Activated CD4-positive, alpha-beta T cell treated with anti-CD3 and anti-CD28 coated beads, Interleukin-2, amount 50 U/mL, for 16 hours (primary cell): ENCODE results near the gene OR6B3.
"Not testable (repeated sequence)": the region's sequence is repeated elsewhere in the genome, so short reads cannot be mapped to it uniquely, and the experiment has no call there.

Experiments
- DNase-seq: peaks from one replicate; pipeline ENCODE4 v3.0.0-alpha.2; 2020

Gene OR6B3

GRCh38 chr2:240053173-240054155 is at the start of gene OR6B3:
OR6B3 (minus strand) TSS chr2:240053521.
- no peak for DNase-seq

- no peak for DNase-seq
Observed at GRCh38 chr2:240098349-240098748, 45.0 kb upstream of the OR6B3 start.

GRCh38 chr2:240095556-240096523 is 42.5 kb upstream of the OR6B3 start:
- no peak for DNase-seq

GRCh38 chr2:240089306-240089705 is 36.0 kb upstream of the OR6B3 start:
- no peak for DNase-seq

GRCh38 chr2:240086563-240086962 is 33.2 kb upstream of the OR6B3 start:
- DNase-seq, result no peak

- DNase-seq, result no peak
Observed at GRCh38 chr2:240078631-240079030, 25.3 kb upstream of the OR6B3 start.

GRCh38 chr2:240077442-240077841 is 24.1 kb upstream of the OR6B3 start:
- DNase-seq, result no peak

- DNase-seq, result no peak
Observed at GRCh38 chr2:240074545-240074944, 21.2 kb upstream of the OR6B3 start.

GRCh38 chr2:240070907-240071306 is 17.6 kb upstream of the OR6B3 start:
- no peak for DNase-seq

- no peak for DNase-seq
Observed at GRCh38 chr2:240069829-240070228, 16.5 kb upstream of the OR6B3 start.

GRCh38 chr2:240068193-240068592 is 14.9 kb upstream of the OR6B3 start:
- DNase-seq, result no peak

GRCh38 chr2:240066489-240066888 is 13.2 kb upstream of the OR6B3 start:
- DNase-seq, result no peak

- DNase-seq, result no peak
Observed at GRCh38 chr2:240064898-240065297, 11.6 kb upstream of the OR6B3 start.

- DNase-seq, result peak; percentile 49
Observed at GRCh38 chr2:240060977-240061591, 7.8 kb upstream of the OR6B3 start.

- DNase-seq, result no peak
Observed at GRCh38 chr2:240056678-240057077, 3.4 kb upstream of the OR6B3 start.

GRCh38 chr2:240055177-240055917 is 2.0 kb upstream of the OR6B3 start:
- no peak for DNase-seq

- no peak for DNase-seq
Observed at GRCh38 chr2:240052524-240052923, 797 bp downstream of the OR6B3 start.

- DNase-seq, result no peak
Observed at GRCh38 chr2:240051697-240052096, 1.6 kb downstream of the OR6B3 start.

GRCh38 chr2:240050278-240050677 is 3.0 kb downstream of the OR6B3 start:
- no peak for DNase-seq

- no peak for DNase-seq
Observed at GRCh38 chr2:240048237-240048636, 5.1 kb downstream of the OR6B3 start.

- DNase-seq, result no peak
Observed at GRCh38 chr2:240045098-240045497, 8.2 kb downstream of the OR6B3 start.

- DNase-seq, result not testable (repeated sequence)
Observed at GRCh38 chr2:240044096-240044495, 9.2 kb downstream of the OR6B3 start.
